HTR-8/SVneo (cell line): ENCODE data around the gene TGFB2.
A peak's percentile ranks its signal among the peaks of the same experiment; 100 is the strongest.

ENCODE experiments used
- DNase-seq: peaks from one replicate; pipeline ENCODE4 v3.0.0; 2011; ENCODE audit warnings: low spot score, mixed read lengths; ENCODE audit not compliant: insufficient read length
- FAIRE-seq: peaks from 2 replicates; lab custom pipeline; 2011; peaks lifted over from hg19 to GRCh38; lab: Jason Lieb, UNC

TGFB2 gene

DNA sequence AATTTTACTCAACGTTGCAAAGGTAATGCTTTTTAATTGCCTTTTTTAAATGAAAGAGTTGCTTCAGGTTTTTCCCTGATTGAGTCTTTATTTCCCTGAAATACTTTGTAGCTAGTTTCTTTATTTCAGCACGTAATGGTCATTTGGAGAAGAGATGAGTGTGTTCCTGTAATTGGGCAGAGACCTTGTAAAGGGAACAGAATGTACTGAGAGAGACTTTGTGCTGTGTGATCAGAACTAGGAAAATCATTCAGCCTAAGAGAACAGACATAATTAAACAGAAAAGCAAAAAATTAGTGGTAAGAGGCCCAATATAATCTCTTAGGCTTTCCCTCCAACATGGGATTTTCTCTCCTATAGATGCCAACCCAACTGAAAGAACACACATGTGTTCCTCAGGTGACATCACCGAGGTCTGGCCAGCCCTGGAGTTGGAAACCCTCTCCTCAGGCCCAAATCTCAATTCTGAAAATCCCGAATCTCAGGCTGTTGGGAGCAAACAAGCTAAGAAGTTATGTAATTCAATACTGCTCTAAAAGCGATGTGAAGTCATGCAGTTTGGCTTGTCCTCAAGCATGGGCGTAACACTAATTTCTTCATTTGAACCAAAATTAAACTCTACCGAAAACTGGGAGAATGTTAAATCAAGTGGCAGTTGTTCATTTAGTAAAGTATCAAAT is 102.0 kb downstream of the TGFB2 start:
- DNase-seq: no peak
- FAIRE-seq: no peak

DNA sequence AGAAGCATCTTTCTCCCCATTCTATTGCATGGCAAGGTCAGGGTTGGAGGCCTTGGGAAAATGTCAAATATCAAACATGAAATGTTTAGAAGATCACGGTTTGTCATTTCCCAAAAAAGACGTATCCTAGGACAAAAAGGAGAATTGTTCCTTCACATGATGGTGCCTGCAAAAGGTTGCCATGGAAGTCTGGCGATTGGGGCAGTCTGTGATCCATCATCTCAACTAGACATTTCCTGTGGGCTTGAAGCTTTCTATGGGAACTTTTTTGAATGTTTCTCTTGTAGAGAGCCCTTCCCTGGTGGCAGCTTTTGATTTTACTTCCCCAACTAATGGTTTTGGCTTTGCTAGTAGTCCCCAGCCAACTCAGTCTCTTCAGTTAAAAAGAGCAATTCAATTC is 106.3 kb downstream of the TGFB2 start:
- DNase-seq (no peak), FAIRE-seq (no peak)

DNA sequence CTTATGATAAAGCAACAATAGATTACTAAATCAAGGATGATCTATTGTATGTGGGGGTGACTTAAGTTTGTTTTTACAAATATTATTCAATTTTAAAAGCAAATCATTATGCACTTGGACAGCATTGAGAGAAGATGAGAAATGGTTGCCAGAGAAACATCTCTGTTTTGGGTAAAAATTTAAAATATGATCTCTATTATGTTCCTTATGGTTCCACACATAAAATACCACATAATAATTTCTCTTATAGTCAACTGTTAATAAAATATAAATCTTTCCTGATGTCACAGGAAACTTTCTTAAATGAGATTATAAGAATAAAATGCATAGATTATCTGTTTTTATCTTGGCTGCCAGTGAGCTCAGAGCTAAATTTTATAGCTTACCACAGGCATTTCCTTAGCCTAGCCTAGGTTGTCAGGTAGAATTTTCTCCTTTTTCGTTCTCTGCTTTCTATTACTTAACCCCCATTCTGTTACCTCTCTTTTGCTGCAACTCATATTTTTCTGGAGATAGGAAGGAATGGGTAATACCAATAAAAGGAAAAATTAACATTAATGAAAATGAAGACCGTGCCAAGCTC is 109.7 kb downstream of the TGFB2 start:
- FAIRE-seq: no peak

DNA sequence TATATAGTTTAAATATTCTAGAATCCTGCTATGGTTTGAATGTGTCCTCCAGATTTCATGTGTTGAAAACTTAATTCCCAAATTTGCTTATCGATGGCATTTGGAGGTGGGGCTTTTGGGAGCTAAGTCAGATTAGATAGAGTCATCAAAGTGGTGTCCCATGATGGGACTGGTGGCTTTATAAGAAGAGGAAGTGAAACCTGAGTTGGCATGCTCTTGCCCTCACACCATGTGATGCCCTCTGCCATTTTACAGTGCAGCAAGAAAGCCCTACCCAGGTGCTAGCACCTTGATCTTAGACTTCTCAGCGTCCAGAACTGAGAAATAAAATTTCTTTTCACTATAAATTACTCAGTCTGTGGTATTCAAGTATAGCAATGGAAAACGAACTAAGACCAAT is 111.3 kb downstream of the TGFB2 start:
- DNase-seq (no peak), FAIRE-seq (no peak)

More for the DNA sequence above, 109.7 kb downstream of the TGFB2 start:
- peak; percentile 21 for DNase-seq

DNA sequence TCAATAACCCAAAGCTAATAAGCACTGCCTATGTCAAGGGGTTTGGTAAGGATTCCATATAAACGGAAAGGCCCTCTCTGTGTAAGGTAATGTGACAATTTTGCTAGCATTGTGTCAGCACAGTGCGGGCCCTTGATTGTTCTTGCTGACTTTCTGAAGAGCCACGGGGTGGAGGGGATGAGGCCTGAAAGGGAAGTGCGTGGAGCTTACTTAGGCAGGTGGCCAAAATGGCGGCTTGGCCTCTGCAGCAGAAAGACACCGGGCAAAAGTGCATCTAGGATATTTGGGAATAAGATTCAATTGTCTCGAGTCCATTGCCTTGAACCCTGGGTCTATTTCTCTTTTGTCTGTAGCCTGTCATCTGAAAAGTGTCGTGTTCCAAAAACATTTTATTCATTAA is 114.3 kb downstream of the TGFB2 start:
- DNase-seq (no peak), FAIRE-seq (no peak)

DNA sequence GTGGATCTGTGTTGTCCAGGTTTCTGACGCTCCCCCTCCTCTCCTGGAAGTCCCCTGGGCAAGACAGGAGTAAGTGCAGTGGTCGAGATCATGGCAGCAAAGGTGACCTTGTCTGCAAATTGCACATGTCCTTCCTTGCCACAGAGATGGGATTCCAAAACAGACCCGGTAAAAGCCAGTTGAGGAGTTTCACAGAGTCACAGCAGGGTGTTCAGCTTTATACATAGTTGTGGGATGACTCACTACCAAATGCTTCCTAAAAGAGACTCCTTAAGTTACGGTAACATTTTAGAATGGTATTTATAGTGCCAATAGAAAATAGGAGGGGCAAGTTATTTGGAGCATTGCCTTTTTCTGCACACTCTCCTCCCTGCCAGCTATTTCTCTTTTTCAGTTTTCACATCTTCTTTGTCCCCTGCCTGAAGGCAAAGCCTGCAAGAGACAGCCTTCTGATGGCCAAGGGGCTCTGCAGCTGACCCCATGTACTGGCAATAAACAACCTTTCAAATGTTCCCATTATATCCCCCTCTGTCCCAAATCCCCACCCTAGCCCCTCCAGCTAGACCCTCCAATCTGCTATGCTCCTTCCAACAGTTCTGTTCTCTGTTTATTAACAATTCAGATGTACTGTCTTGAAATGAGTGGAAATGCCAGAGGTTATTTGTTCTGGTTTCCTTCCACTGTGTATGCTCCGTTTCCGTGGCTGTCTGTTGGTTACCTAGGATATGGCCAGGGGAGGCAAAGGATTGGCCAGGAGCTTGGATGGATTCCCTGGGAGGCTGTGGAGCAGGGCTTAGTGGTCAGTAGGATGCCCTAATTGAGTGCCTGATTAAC is 115.0 kb downstream of the TGFB2 start:
- FAIRE-seq: peak; percentile 73
- peak; percentile 89 for DNase-seq

DNA sequence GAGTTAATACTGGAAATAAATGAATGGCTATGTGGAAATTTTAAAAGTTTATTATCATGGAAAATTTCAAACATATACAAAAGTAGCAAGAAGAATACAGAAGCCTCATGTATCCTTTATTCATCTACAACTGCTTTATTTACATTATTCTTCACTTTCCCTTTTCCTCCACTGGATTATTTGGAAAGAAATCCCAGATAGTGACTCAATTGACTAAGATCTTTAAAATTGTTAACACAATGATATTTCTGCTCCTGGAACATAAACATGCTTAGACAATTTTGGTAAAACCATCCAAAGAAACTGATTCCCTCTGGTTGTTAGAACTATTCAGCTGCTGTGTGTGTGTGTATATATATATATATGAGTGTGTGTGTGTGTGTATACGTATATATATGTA is 116.2 kb downstream of the TGFB2 start:
- FAIRE-seq (no peak), DNase-seq (no peak)

DNA sequence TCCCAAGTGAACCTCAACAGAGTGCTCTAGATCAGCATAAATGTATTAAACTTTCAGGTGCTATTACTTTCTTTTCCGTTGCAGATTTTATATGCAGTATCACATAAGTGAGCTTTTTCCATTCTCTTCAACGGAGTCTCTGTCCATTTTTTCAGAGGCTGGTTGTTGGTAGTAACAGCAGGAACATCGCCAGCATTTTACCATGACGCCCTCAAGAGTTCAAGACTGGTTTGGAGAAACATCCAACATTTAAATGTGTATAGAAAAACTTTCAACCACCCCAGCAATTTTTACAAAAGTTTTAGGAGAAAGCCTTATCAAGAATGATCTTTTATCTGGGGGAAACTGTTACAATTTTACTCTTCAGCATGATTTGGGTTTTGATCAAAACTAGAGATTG is 117.0 kb downstream of the TGFB2 start:
- FAIRE-seq (no peak), DNase-seq (no peak)

DNA sequence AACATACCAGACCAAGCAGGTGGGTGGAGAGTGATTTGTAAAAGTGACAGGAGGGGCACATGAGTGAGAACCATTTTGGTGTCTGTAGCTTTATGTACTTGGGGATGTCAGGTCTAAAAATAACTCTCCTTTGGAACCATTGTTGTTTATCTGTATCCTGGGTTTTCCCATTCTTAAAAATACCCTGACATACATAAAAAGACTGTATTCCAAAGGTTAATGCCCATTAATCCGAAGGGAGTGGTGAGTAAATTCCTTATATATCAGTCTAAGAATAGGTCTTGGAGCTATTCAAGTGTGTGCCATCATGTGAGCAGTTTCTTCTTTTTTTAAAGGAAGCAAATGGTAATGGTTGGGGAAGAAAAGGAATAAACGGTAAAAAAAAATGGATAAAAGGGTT is 117.5 kb downstream of the TGFB2 start:
- DNase-seq (no peak), FAIRE-seq (no peak)

DNA sequence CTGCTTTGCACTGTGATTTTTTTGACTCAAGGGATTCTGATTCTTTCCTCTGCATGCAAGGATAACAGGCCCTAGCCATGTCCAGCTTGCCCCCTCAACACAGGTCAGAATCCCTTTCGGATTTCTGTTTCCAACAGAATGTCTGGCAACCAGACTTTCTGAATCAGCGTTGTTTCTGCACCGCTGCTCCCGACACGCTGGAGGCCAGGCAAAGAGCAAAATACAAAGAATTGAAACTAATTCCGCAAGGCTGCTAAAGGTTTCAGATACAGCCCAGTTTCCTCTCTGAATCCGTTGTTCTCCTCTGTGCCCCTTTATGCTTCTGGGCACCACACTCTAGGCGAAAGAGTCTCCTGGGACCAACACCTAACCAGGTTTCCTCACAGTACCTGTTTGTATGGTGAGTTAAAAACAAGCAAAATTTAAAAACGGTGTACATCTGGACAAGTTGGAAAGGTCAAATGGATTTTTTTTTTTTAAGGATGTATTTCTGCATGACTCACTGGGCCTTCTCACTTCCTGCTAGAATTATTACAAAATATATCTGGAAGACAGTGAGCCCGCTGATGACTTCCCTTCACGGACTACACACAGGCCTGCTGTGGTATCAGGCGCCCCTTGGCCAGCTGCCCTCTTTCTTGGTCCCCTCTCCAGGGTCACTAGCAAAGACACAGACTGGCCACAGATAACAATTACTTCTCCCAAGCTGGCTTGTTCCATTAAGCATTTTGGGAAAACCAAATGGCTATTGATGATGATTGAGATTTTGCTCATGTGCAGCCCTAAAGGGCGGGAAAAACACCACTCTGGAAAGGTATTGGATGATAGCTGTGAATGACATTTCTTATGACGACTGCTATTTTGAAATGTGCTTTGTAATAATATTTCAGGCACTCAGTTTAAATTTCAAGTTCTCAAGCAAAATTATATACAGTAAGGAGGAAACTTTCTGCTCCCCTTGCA is 118.3 kb downstream of the TGFB2 start:
- DNase-seq (no peak), FAIRE-seq (peak; percentile 64)

DNA sequence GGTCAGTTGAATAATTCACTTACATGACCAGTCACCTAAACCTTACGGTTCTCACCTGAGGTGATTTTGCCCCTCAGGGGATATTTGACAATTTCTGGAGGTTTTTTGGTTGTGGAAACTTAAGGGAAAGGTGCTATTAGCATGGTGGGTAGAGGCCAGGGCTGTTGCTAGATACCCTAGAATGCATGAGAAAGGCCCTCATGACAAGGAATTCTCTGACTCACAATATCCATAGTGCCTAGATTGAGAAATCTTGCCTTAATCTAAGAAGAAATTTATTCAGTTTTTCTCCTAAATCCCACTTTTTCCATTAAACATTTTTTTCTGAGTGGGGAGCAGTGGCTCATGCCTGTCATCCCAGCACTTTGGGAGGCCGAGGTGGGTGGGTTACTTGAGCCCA is 119.7 kb downstream of the TGFB2 start:
- DNase-seq (no peak), FAIRE-seq (no peak)

DNA sequence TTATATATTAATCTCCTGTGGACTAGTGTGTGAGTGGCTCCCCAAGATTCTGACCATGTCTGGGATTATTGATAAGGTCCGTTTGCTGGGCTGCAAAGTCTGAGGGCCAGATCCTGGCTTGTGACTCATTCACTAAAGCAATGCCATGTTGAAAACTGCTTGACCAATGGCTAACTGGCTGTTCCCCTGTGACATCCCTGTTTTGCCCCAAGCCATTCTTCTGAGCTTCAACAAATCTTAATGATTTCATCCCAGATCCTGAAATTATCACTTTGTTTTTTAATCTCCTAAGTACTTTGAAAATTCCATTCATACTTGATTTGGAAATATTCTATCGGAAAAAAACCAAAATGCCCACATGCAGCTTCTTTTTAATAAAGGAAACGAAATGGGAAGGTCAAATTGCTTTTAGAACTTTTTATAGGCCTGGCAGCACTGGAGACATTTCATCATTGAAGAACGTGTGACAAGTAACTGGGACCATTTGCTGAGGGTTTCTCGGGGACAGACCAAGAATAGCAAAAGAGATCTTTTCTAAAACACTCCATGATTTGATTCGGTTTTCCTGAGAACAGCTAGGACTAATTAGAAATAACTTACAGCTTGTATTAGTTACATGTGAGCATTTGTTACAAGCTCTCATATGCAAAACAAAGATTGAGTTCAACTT is 121.3 kb downstream of the TGFB2 start:
- FAIRE-seq (peak; percentile 4), DNase-seq (no peak)

DNA sequence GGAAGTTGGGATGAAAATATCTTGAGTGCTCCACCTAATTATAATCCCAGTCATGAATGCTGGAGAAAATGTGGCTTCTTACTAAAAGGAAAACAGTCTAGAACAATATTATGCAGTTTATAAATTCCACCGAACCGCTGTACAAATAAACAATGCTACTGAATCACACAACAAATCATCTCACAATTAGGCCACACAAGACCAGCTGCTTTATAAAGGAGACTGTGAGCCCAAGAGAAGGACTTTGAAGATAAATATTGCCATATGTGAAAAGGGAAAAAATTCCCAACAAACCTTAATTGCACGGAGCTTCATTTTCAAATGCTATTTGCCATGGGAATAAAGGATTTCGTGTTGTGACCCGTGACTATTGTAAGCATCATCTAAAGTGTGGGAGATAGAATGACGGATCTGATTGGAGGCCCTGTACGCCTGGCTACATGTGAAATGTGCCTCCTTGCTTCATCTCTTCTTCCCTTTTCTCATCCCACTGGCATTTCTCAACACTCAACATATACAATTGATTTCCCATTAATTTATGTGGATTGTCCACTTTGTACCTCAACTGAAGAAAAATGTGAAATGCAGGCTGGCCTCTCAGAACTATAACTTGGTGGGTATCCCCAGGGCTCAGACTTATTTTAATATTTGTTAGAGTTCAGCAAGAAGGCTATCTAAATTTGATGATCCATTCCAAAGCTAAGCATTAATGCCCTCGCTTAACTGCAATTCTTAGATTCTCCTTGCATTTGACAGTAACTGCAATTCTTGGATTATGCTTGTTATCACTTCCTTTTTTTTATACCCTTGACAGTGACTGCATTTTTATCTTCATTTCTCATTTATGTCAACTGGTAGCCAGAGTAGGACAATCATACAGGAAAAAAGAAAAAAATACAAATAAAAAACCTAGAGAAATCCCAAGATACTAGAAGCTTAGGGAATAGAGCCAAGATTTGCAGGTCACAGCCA is 122.3 kb downstream of the TGFB2 start:
- DNase-seq (no peak), FAIRE-seq (peak; percentile 59)

DNA sequence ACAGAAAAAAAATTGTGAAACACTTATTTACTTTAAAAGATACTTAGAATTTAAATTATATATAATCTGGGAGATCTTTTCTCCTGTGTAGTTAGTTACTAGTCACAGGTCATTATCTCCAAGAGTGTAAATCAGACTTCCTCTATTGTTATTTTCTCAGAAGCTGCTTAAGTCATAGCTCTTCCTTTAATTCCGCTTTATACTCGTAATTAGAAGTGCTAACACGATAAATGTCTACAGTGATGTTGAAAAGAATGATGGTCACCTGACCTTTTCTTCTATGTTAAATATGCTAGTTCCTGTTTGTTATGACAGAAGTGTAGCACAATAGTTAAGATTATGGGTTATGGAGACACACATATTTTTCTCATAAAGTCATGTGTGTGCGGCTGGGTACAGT is 123.6 kb downstream of the TGFB2 start:
- DNase-seq (no peak), FAIRE-seq (no peak)

DNA sequence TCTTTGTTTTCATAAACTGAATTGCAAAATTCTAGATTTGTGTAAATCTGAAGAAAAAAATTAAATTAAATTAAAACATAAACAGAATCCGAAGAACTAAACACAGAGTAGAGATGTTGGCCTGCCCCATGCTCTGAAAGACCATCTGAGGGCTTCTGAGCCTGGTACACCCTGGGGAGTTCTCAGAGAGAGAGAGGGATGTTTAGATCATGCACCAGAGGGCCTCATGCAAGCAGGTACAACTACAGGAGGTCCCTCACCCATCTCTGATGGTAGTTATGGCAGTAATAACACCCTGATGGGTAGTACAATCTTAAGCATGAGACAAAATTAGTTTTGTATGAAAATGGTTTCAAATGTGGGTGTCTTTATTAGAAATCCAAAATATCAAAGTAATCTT is 127.7 kb downstream of the TGFB2 start:
- no peak for FAIRE-seq

DNA sequence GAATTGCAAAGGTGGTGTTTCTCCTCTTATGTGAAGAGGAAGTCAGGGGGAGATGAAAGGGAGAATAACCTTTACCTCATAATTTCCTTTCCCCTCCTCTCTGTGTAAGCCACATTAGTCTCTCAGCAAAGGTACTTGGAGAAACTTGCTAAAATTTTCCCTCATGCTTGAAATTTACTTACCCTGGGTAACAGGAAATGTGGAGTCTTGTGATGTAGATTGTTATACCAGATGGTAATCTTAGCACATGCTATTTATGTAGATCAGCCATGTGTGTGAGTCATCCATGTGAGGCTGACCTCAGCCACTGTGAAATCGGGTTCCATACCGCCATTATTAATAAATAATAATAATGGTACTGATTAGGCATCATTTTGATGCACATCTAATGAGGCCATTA is 128.4 kb downstream of the TGFB2 start:
- DNase-seq (no peak), FAIRE-seq (peak; percentile 16)

More for the DNA sequence above, 127.7 kb downstream of the TGFB2 start:
- no peak for DNase-seq

DNA sequence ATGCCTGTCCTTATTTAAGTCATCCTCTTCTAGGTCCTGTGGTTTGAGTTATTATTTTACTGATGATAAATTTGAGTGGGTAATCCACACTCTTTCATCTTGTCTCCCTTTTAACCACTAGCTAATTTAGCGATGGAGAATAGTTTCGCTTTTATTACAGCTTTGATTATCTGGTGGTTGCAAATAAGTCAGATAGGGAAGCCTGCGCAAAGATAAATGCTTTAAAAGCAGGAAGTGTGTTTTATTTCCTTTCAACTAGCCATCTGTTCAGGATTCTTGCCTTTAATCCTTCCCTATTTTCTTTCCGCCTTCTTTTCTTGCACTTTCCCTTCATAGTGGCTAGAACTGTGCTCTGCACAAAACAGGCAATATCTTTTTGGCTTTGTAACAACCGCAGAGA is 129.0 kb downstream of the TGFB2 start:
- no peak for DNase-seq
- FAIRE-seq: no peak

DNA sequence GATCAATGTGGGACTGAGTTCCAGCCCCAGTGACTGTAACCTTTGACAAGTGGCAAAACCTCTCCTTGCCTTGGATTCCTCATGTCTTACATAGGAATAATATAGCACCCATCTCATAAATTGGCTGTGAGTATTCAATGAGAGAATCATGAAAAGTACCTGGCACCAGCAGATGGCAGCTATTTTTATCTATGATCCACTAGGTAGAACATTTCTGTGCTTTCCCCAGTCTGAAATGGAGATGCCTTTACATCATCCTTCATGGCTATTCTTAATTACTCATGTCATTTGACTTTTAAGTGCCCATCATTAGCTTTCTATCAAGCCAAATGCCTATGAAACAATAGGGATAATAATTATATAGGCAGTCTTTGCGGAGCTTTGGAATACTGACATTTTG is 130.1 kb downstream of the TGFB2 start:
- FAIRE-seq: peak; percentile 59
- no peak for DNase-seq

DNA sequence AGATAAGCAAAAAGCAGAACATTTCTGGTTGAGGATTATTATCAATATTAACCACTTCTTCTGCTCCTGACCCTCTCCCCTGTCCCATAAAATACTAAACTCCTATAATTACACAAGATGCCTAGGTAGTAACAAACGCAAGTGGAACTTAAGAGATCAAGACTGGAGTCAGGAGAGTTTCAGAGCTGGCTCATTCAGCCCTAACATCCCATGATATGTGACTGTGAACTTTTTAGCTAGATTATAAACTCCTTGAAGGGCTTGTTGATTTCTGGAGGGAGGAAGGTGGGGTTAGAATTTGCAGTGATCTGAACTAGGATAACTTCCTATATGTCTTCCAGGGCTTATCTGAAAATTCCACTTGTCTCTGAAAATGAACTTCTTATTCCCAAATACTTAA is 130.6 kb downstream of the TGFB2 start:
- DNase-seq (no peak), FAIRE-seq (no peak)
